ENCODE data around the gene GABRR2. TPM values are rescaled to one million over a fixed set of nuclear protein-coding genes. Genes with fewer than 3 reads are reported as not detected.

GABRR2 gene
- total RNA-seq, 4 donors from 2014 or later, result 0.70 to 6.6 (median 2.1) TPM

DNA sequence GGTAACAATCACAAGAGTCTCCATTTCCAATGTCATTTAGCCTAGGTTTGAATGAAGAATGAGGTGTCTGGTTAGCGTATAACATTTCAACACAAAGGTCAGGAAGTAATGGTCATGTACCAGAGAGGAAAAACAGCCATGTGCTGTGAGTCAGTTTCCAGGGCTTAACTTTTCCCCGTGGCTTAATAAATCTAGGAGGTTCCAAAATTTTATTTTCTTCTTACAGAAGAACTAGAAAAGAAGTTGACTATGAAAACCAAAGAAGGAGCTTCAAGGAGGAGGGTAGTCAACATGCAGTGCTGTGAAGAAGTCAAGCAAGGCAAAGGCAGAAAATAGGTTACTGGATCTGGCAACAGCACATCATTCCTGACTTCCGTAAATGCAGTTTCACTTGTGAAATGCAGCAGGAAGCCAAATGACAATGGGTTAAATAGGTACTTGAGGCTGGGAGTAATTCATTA, 8.4 kb upstream of the GABRR2 start:
- no peak overlapping the region for H3K27ac ChIP-seq

GRCh38 chr6:89321131-89321970, 6.3 kb upstream of the GABRR2 start:
- no peak for DNase-seq

More for the DNA sequence above, 8.4 kb upstream of the GABRR2 start:
- Histone ChIP-seq H3K36me3 (peaks cover 0 to 19% (median 0%) of the 10 kb centered on the region in 3 donors), H3K4me1 (no peaks in the 10 kb centered on the region), H3K4me3 (no peak overlapping the region), H3K27me3 (no peaks in the 10 kb centered on the region), H3K9me3 (no peaks in the 10 kb centered on the region)
- no peak for DNase-seq
- TF ChIP-seq POLR2A (IDR thresholded peaks at IDR 0.05) (no peak), CTCF (IDR thresholded peaks at IDR 0.05) (no peak)

DNA sequence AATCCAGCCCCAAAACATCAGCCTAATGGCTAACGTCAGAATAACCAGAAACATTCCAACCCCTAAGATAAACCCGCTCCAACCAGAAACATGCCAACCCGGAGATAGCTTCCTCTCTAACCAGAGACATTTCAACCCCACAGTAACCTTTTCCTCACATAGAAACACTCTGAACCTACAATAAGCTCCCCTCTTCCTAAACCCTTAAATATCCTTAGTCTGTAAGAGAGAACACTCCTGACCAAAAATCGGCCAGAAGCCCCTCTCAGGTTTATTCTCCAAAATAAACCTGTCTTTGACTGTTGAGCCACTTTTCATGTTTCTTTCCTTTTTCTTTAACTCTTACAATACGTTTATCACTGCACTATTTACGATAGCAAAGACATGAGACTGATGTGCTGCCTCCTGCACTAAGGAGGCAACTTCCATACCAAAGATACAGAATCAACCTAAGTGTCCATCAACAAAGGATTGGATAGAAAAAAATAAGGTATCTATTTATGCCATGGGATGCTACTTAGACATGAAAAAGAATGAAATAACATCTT, 5.0 kb upstream of the GABRR2 start:
- H3K4me1 ChIP-seq, result no peaks in the 10 kb centered on the region
- no peak for DNase-seq
- H3K27me3 ChIP-seq, result no peaks in the 10 kb centered on the region
- no peaks in the 10 kb centered on the region for H3K36me3 ChIP-seq
- no peaks in the 10 kb centered on the region for H3K9me3 ChIP-seq
- no peak overlapping the region for H3K27ac ChIP-seq
- no peak overlapping the region for H3K4me3 ChIP-seq
- TF ChIP-seq CTCF (IDR thresholded peaks at IDR 0.05) (no peak), POLR2A (IDR thresholded peaks at IDR 0.05) (no peak)

More at GRCh38 chr6:89321131-89321970, 6.3 kb upstream of the GABRR2 start:
- H3K4me1 ChIP-seq, result no peaks in the 10 kb centered on the region
- H3K36me3 ChIP-seq, result peaks cover 0 to 2% (median 0%) of the 10 kb centered on the region in 3 donors
- no peak overlapping the region for H3K4me3 ChIP-seq
- TF ChIP-seq CTCF (IDR thresholded peaks at IDR 0.05) (no peak), POLR2A (IDR thresholded peaks at IDR 0.05) (no peak)
- no peak overlapping the region for H3K27ac ChIP-seq
- no peaks in the 10 kb centered on the region for H3K9me3 ChIP-seq
- H3K27me3 ChIP-seq, result no peaks in the 10 kb centered on the region

- no peak for TF ChIP-seq CTCF (IDR thresholded peaks at IDR 0.05)
- TF ChIP-seq POLR2A (IDR thresholded peaks at IDR 0.05), result no peak
- Histone ChIP-seq H3K27me3 (no peaks in the 10 kb centered on the region), H3K36me3 (no peaks in the 10 kb centered on the region), H3K4me1 (peaks cover 0 to 16% (median under 1%) of the 10 kb centered on the region in 4 donors), H3K9me3 (no peaks in the 10 kb centered on the region), H3K4me3 (no peak overlapping the region), H3K27ac (no peak overlapping the region)
- no peak for DNase-seq
Measured at GRCh38 chr6:89317067-89317466, 2.0 kb upstream of the GABRR2 start.

DNA sequence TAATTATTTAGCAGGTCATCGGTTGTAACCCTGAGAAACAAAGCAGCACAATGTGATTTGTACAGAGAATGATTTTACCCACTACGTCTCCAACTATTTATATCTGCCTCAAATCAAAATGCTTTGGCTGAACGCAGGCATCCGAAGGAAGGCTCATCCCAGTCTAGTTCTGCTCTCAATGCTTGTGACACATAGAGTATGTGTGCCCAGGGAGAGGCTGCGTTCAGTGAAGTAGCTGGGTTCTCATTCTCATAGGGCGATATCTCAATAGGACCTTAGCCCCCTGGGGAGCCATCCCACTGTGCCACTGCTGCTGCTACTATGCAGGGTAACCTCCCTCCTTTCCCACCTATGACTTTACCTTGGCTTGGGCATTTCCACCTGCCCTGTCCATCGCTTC, 407 bp downstream of the GABRR2 start:
- no peaks in the 10 kb centered on the region for H3K36me3 ChIP-seq
- no peaks in the 10 kb centered on the region for H3K27me3 ChIP-seq
- H3K27ac ChIP-seq, result no peak overlapping the region
- peaks cover 0 to 30% (median 4%) of the 10 kb centered on the region in 4 donors for H3K4me1 ChIP-seq
- no peak for DNase-seq
- no peaks in the 10 kb centered on the region for H3K9me3 ChIP-seq
- TF ChIP-seq POLR2A (IDR thresholded peaks at IDR 0.05), result no peak
- no peak for TF ChIP-seq CTCF (IDR thresholded peaks at IDR 0.05)
- no peak overlapping the region for H3K4me3 ChIP-seq

Measured in Peyer's patch (tissue), 4 donors.